MM.1S (cell line): ENCODE measurements around the gene SHQ1.

ENCODE experiments used
- CTCF ChIP-seq: fragments of 300-600 bp; sonication (generic); IDR thresholded peaks from 2 replicates; pipeline ENCODE4 v1.5.1; 2016; ENCODE audit warnings: antibody characterized with exemption, low read length, mixed read lengths
- EZH2 ChIP-seq: fragments of 300-600 bp; sonication (generic); optimal IDR thresholded peaks from 2 replicates; pipeline ENCODE3; 2017; ENCODE audit warnings: low read depth, mild to moderate bottlenecking, antibody characterized with exemption, low read length, mixed read lengths

- TF ChIP-seq CTCF (no peak), EZH2 (no peak)
These were observed 54.2 kb downstream of the SHQ1 start for GRCh38 chr3:72794079-72794478.
